Stimulated activated naive B cell treated with anti-CD40 and anti-IgM and Interleukin-4, amounts not matched to agents 10 μg/mL and 1 μg/mL and 100 μg/mL, for 72 hours (primary cell): ENCODE measurements around the gene CCDC39.
A peak's percentile ranks its signal among the peaks of the same experiment; 100 is the strongest.

ENCODE experiments used
- ATAC-seq, 2 donors: fragments of 150-1000 bp; cut with Tn5 transposase; replicated peaks; 2 replicates each; pipeline ENCODE4 v1.10.0; 2021; ENCODE audit warnings: moderate library complexity in 1 of 2
- DNase-seq: peaks from one replicate; pipeline ENCODE4 v3.0.0; 2021
- H3K27ac Mint-ChIP-seq: one replicate; pipeline ENCODE4 v1.8.0; 2022; ENCODE audit warnings: mild to moderate bottlenecking, mixed read lengths
- H3K27me3 Mint-ChIP-seq, 2 donors: one replicate each; pipeline ENCODE4 v1.8.0; 2022; ENCODE audit warnings: mixed read lengths in 2 of 2
- H3K36me3 Mint-ChIP-seq, 2 donors: one replicate each; pipeline ENCODE4 v1.8.0; 2022; ENCODE audit warnings: mixed read lengths in 2 of 2, mild to moderate bottlenecking in 1 of 2
- H3K4me1 Mint-ChIP-seq, 2 donors: one replicate each; pipeline ENCODE4 v1.8.0; 2022; ENCODE audit warnings: mixed read lengths in 2 of 2, mild to moderate bottlenecking in 1 of 2
- H3K4me3 Mint-ChIP-seq, 2 donors: one replicate each; pipeline ENCODE4 v1.8.0; 2022; ENCODE audit warnings: mild to moderate bottlenecking in 2 of 2, mixed read lengths in 2 of 2, moderate library complexity in 1 of 2
- H3K9me3 Mint-ChIP-seq, 2 donors: one replicate each; pipeline ENCODE4 v1.8.0; 2022; ENCODE audit warnings: mixed read lengths in 2 of 2, mild to moderate bottlenecking in 1 of 2

CCDC39 gene

DNA sequence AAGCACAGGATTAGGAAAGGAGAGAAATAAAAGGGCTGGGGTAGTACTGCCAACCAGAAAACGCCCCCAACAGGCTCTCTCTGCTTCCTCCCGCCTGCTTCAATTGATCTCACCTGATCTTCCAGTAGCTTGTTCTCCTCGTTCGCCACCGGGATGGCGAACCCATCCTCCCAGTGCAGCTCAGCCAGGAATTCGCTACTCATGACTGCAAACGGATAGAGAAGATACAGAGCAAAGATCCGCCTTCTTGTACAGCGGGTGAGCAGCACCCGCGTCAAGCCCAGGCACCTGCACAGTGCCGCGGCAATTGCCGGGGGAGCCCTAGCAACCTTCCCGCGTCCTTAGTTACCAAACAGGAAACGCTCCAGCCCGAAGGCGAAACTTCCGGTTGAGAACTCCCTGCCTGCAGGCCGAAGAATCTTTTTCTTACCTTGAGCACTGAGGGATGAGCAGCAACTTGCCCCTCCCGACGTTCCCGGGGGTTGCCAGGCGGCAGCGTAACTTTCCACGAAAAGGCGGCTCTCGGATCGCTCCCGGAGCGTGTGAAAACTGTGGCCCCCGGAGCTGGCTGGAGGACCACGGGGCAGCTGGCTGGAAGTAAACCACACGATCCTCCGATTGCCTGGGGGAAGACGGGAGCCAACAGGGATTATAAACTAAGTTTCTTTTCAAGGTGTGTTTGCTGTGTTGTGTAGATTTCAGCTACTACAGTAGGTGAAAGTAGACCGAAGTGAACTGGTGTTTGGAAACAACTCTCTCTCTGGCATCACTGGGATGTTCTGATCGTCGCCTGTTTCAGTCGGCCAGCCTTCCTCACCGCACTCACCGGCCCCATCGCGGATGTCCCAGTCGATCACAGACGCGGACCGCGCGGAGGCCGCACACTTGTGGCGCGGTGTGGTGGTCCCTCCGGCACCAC, at the start of gene CCDC39:
TSS of gene CCDC39 (minus strand) at position 312 of the 919 bp plus-strand sequence. CDS start at position 203, 109 bp downstream.
- Mint-ChIP-seq H3K4me3 (peak within 1 kb of the TSS; percentile 87 to 90), H3K9me3 (peaks cover 3 to 7% of the 10 kb centered on the region in 2 donors), H3K27me3 (peaks cover 50 to 68% of the 10 kb centered on the region in 2 donors), H3K27ac (peak within 1 kb of the TSS; percentile 81), H3K4me1 (peaks cover 12 to 16% of the 10 kb centered on the region in 2 donors), H3K36me3 (peaks cover 0 to 2% of the 10 kb centered on the region in 2 donors)
- ATAC-seq, result peak; percentile 90 to 94
- peak; percentile 60 for DNase-seq

DNA sequence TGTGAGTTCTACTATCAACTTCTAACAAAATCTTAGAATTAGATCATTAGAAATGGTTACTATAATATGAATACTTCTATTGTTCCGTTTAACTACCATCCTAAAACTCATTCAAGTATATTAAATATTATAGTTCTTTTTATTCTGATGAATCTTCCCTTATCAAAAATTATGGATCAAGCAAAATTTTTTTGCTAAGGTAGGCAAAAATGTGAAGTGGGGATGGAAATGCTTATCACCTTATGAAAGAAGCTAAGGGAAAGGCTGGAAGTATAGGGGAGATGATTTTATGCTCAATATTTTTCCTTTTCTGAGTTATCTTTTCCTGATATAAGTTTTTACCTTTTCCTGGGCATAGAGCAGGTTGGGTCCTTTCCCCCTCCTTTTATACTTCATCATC, 40.7 kb upstream of the CCDC39 start:
- no peaks in the 10 kb centered on the region for H3K9me3 Mint-ChIP-seq
- H3K27me3 Mint-ChIP-seq, result no peaks in the 10 kb centered on the region
- H3K36me3 Mint-ChIP-seq, result no peaks in the 10 kb centered on the region
- no peak overlapping the region for H3K27ac Mint-ChIP-seq
- DNase-seq (no peak), ATAC-seq (no peak)
- H3K4me3 Mint-ChIP-seq, result no peak overlapping the region
- no peaks in the 10 kb centered on the region for H3K4me1 Mint-ChIP-seq

DNA sequence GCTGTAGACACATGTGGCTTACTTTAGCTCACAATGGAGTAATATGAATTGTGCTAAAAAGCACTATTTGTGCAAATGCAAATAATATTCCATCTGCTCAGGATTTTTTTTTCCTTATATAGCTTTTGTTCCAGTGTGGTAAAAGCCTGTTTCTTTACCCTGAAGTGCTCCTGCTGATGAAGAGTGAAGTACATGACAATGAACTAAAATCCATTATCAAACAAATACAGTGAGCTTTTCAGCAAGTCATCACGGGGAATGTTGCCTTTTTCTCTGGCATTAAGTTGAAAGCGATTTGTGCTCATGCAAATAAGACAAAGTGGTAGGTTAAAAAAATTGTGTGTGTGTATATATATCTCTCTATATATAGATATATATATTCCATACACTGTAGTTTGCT, 28.6 kb upstream of the CCDC39 start:
- no peaks in the 10 kb centered on the region for H3K9me3 Mint-ChIP-seq
- ATAC-seq (no peak), DNase-seq (no peak)
- no peak overlapping the region for H3K27ac Mint-ChIP-seq
- H3K4me3 Mint-ChIP-seq, result no peak overlapping the region
- peaks cover 6 to 7% of the 10 kb centered on the region in 2 donors for H3K27me3 Mint-ChIP-seq
- H3K36me3 Mint-ChIP-seq, result no peaks in the 10 kb centered on the region
- no peaks in the 10 kb centered on the region for H3K4me1 Mint-ChIP-seq

GRCh38 chr3:180705619-180706018, 26.3 kb upstream of the CCDC39 start:
- DNase-seq (no peak), ATAC-seq (no peak)
- no peaks in the 10 kb centered on the region for H3K9me3 Mint-ChIP-seq
- H3K27ac Mint-ChIP-seq, result no peak overlapping the region
- H3K4me1 Mint-ChIP-seq, result no peaks in the 10 kb centered on the region
- H3K27me3 Mint-ChIP-seq, result peaks cover 6 to 7% of the 10 kb centered on the region in 2 donors
- no peak overlapping the region for H3K4me3 Mint-ChIP-seq
- no peaks in the 10 kb centered on the region for H3K36me3 Mint-ChIP-seq

DNA sequence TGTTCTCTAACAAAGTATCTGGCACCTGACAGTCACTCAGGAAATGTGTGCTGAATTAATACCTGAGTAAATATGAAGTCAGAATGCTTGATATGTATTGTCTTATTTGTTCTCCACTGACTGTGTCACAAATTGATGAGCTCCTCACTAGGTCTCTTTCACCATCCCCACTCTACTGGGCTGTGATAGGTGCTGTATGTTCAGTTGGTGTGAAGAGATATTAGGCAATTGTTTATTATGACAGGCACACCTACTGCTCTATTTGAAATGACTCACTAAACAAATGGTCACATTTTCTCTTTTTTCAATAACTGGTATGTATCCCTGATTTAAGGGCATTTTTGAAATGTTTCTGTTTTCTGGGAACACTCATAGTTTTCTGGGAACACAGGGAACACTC, 25.2 kb upstream of the CCDC39 start:
- Mint-ChIP-seq H3K4me1 (no peaks in the 10 kb centered on the region), H3K27ac (no peak overlapping the region), H3K27me3 (peaks cover 6 to 7% of the 10 kb centered on the region in 2 donors), H3K36me3 (no peaks in the 10 kb centered on the region), H3K9me3 (no peaks in the 10 kb centered on the region), H3K4me3 (no peak overlapping the region)
- DNase-seq, result no peak
- no peak for ATAC-seq

GRCh38 chr3:180700941-180701340, 21.7 kb upstream of the CCDC39 start:
- Mint-ChIP-seq H3K27ac (no peak overlapping the region), H3K9me3 (peaks cover 0 to 1% of the 10 kb centered on the region in 2 donors), H3K4me3 (no peak overlapping the region), H3K36me3 (no peaks in the 10 kb centered on the region), H3K27me3 (peaks cover 5 to 9% of the 10 kb centered on the region in 2 donors), H3K4me1 (no peaks in the 10 kb centered on the region)
- DNase-seq (no peak), ATAC-seq (no peak)

GRCh38 chr3:180698760-180699270, 19.5 kb upstream of the CCDC39 start:
- peaks cover 0 to 1% of the 10 kb centered on the region in 2 donors for H3K9me3 Mint-ChIP-seq
- peaks cover 0 to 3% of the 10 kb centered on the region in 2 donors for H3K27me3 Mint-ChIP-seq
- no peak overlapping the region for H3K4me3 Mint-ChIP-seq
- H3K27ac Mint-ChIP-seq, result no peak overlapping the region
- no peaks in the 10 kb centered on the region for H3K4me1 Mint-ChIP-seq
- ATAC-seq, result no peak
- DNase-seq, result no peak
- no peaks in the 10 kb centered on the region for H3K36me3 Mint-ChIP-seq

DNA sequence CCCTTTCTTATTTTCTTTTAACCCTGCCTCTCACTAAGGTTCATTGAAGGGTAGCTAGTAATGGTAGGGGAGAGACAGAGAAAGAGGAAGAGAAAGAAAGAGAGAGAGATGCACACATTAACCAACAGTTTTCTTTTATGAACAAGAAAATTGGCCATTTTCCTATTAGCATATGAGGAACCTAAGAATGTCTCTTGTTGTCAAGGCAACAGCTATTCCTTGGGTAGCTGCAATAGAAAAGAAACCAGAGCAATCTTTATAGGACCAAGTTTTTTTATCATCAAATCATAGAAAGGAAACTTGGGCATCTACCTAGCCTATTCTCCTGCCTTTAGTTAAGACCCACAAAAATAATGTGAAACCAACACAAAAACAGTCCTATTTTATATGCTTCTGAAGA, 15.0 kb upstream of the CCDC39 start:
- peaks cover 8 to 15% of the 10 kb centered on the region in 2 donors for H3K27me3 Mint-ChIP-seq
- DNase-seq (no peak), ATAC-seq (no peak)
- peaks cover 0 to 1% of the 10 kb centered on the region in 2 donors for H3K9me3 Mint-ChIP-seq
- H3K36me3 Mint-ChIP-seq, result no peaks in the 10 kb centered on the region
- H3K4me3 Mint-ChIP-seq, result no peak overlapping the region
- H3K4me1 Mint-ChIP-seq, result no peaks in the 10 kb centered on the region
- no peak overlapping the region for H3K27ac Mint-ChIP-seq

DNA sequence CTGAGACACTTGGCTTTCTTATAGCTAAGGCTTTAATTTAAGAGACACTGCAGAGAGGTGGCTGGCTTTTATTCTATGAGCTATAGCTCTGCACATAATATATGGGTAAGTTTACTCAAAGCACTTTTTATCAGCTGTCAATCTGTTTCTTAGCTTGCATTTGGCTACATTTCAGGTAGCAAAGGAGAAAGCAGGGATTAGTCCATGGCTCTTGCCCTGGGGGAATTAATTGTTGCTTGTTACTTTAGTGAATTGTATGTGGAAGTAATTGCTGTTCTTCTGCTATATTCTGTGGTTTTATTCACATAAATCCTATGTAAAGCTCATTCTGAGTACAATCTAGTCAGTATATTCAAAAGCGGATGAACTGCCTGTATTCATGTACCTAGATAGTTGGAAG, 14.4 kb upstream of the CCDC39 start:
- peaks cover 0 to 1% of the 10 kb centered on the region in 2 donors for H3K9me3 Mint-ChIP-seq
- no peaks in the 10 kb centered on the region for H3K36me3 Mint-ChIP-seq
- ATAC-seq, result no peak
- DNase-seq, result no peak
- H3K4me3 Mint-ChIP-seq, result no peak overlapping the region
- H3K27me3 Mint-ChIP-seq, result peaks cover 7 to 15% of the 10 kb centered on the region in 2 donors
- H3K27ac Mint-ChIP-seq, result no peak overlapping the region
- H3K4me1 Mint-ChIP-seq, result no peaks in the 10 kb centered on the region

DNA sequence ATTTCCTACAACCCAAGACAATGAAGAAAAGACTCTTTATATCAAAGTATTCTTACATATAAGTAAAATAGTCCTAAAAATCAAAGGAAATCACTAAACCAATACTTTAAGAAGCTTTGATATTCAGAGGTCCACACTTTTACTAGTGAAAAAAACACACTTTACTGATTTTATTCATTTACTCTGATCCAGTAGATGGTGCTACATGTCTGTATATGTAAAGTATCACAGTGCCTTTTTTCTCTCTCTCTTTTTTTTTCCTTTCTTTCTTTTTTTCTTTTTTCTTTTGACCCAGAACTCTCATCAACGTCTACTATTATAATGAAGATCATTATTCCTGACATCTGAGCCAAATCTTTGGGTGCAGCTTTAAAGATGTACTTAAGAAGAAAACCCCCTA, 10.8 kb upstream of the CCDC39 start:
- ATAC-seq (no peak), DNase-seq (no peak)
- Mint-ChIP-seq H3K27ac (no peak overlapping the region), H3K4me1 (no peaks in the 10 kb centered on the region), H3K4me3 (no peak overlapping the region), H3K9me3 (no peaks in the 10 kb centered on the region), H3K36me3 (no peaks in the 10 kb centered on the region), H3K27me3 (peaks cover 16 to 27% of the 10 kb centered on the region in 2 donors)

DNA sequence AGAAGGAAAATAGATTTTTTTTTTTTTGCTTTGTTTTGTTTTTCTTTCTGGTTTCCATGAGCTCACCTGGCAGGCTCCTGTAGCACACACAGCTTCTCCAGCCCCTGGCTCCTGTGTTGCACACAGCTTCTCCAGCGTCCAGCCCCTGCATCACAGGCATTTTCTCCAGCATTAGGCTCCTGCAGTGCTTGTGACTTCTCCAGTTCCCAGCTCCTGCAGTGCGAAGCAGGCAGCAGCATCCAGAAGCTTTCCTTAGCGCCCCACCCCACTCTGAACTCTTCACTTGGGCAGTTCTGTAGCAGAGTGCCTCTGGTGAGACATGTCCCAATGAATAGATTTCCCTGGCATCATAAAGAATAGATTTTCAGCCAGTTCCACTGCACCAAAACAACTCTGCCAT, 5.5 kb upstream of the CCDC39 start:
- H3K9me3 Mint-ChIP-seq, result peaks cover 0 to 1% of the 10 kb centered on the region in 2 donors
- peak in 1 of 2 donors; percentile 14 for ATAC-seq
- peaks cover 36 to 41% of the 10 kb centered on the region in 2 donors for H3K27me3 Mint-ChIP-seq

DNA sequence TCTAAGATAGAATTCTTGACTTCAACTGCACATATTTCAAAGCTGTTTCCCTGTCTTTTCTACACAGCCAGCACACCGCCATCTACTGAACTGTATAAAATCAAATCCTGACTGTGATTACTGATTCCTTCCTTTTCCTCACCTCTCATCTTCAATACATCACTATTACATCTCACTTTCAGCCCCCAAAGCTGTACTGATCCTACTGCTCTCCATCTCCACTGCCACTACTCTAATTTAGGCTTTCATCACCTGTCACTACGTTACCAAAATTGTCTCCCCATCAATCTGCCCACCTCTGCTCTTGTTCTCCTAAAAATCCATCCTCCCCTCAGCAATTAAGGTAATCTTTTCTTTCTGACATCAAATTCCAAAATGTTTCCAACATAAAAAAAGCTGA, 4.5 kb upstream of the CCDC39 start:
- H3K27me3 Mint-ChIP-seq, result peaks cover 45 to 50% of the 10 kb centered on the region in 2 donors
- no peak for ATAC-seq
- no peak overlapping the region for H3K4me3 Mint-ChIP-seq
- DNase-seq, result no peak
- H3K27ac Mint-ChIP-seq, result no peak overlapping the region
- H3K36me3 Mint-ChIP-seq, result peaks cover 0 to 2% of the 10 kb centered on the region in 2 donors
- peaks cover 10 to 12% of the 10 kb centered on the region in 2 donors for H3K4me1 Mint-ChIP-seq
- peaks cover 0 to 1% of the 10 kb centered on the region in 2 donors for H3K9me3 Mint-ChIP-seq

More for the DNA sequence above, 5.5 kb upstream of the CCDC39 start:
- Mint-ChIP-seq H3K36me3 (no peaks in the 10 kb centered on the region), H3K4me1 (peaks cover 2 to 4% of the 10 kb centered on the region in 2 donors), H3K4me3 (no peak overlapping the region), H3K27ac (no peak overlapping the region)
- no peak for DNase-seq

GRCh38 chr3:180680097-180680430, 775 bp upstream of the CCDC39 start:
- Mint-ChIP-seq H3K4me3 (peak overlapping the region; percentile 87 to 90), H3K4me1 (peaks cover 12 to 16% of the 10 kb centered on the region in 2 donors), H3K27me3 (peaks cover 52 to 65% of the 10 kb centered on the region in 2 donors), H3K9me3 (peaks cover 3 to 7% of the 10 kb centered on the region in 2 donors), H3K36me3 (peaks cover 0 to 2% of the 10 kb centered on the region in 2 donors), H3K27ac (peak overlapping the region; percentile 81)
- DNase-seq (peak; percentile 19), ATAC-seq (peak; percentile 46 to 68)

DNA sequence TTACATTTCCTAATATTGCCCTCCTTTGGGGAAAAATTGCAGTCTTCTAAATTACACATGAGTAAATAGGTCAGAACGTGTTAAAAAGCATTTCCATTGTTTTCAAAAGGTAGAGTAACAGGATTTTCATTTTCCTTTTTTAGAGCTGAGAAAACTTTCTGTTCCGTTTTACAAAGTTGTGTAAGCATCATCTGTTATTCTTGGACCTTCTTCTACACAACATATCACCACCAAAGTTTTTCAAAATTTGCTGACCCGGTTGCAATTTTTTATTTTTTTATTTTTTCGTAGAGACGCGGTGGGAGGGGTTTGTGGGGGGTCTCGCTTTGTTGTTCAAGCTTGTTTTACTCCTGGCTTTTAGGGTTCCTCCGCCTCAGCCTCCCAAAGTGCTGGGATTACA, 1.1 kb downstream of the CCDC39 start:
- ATAC-seq (no peak), DNase-seq (no peak)
- H3K27ac Mint-ChIP-seq, result no peak overlapping the region
- H3K9me3 Mint-ChIP-seq, result peaks cover 3 to 6% of the 10 kb centered on the region in 2 donors
- no peak overlapping the region for H3K4me3 Mint-ChIP-seq
- peaks cover 48 to 58% of the 10 kb centered on the region in 2 donors for H3K27me3 Mint-ChIP-seq
- H3K36me3 Mint-ChIP-seq, result peaks cover 0 to 2% of the 10 kb centered on the region in 2 donors
- H3K4me1 Mint-ChIP-seq, result peaks cover 12 to 16% of the 10 kb centered on the region in 2 donors

DNA sequence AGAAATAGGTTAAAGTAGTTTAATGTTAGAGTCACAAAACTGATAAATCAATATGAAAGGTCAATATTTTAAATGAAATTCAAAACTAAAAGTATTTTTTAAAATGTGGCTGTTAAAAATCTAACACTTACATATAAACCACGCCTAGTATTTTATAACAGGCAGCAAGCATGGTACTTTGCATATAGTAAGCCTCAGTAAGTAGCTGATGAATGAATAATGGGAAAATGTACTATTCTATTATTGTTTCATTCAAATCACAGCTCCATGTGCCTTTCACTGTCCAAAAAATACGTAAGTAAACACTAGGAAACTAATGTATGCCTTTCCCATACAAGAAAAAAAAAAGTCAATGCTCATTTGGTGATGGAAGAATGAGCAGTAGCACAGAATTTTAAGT, 17.8 kb downstream of the CCDC39 start:
- H3K27ac Mint-ChIP-seq, result no peak overlapping the region
- no peaks in the 10 kb centered on the region for H3K9me3 Mint-ChIP-seq
- H3K4me3 Mint-ChIP-seq, result no peak overlapping the region
- H3K27me3 Mint-ChIP-seq, result peaks cover 0 to 11% of the 10 kb centered on the region in 2 donors
- no peaks in the 10 kb centered on the region for H3K36me3 Mint-ChIP-seq
- no peaks in the 10 kb centered on the region for H3K4me1 Mint-ChIP-seq
- ATAC-seq (no peak), DNase-seq (no peak)
